Peyer's patch (tissue), 4 donors: ENCODE data around the gene ATP13A2. TPM values are rescaled to one million over a fixed set of nuclear protein-coding genes. Genes with fewer than 3 reads are reported as not detected.

Source experiments
- DNase-seq, 3 donors: peaks; one replicate each; pipeline ENCODE4 v3.0.0-alpha.2; 2017 to 2019
- H3K27ac ChIP-seq, 4 donors: fragments of 200-600 bp; sonication (generic); one replicate each; pipeline ENCODE4 v1.5.1; 2016 to 2019
- H3K27me3 ChIP-seq, 2 donors: fragments of 200-600 bp; sonication (generic); one replicate each; pipeline ENCODE4 v1.5.1; 2019
- H3K36me3 ChIP-seq, 3 donors: fragments of 200-600 bp; sonication (generic); one replicate each; pipeline ENCODE4 v1.5.1; 2016 to 2019
- H3K4me1 ChIP-seq, 4 donors: fragments of 200-600 bp; sonication (generic); one replicate each; pipeline ENCODE4 v1.5.1; 2016 to 2019
- H3K4me3 ChIP-seq, 4 donors: fragments of 200-600 bp; sonication (generic); 1 replicate in 3 of 4; 2 replicates in 1 of 4; pipeline ENCODE4 v1.5.1; 2016 to 2019; ENCODE audit warnings: mild to moderate bottlenecking in 1 of 4
- H3K9me3 ChIP-seq, 4 donors: fragments of 200-600 bp; sonication (generic); one replicate each; pipeline ENCODE4 v1.5.1; 2016 to 2019; ENCODE audit warnings: mild to moderate bottlenecking in 1 of 4
- POLR2A ChIP-seq, 2 donors: fragments of 450-650 bp; IDR thresholded peaks; one replicate each; pipeline ENCODE4 v1.5.1; 2017; ENCODE audit warnings: antibody characterized with exemption in 2 of 2, mild to moderate bottlenecking in 2 of 2, moderate library complexity in 2 of 2
- total RNA-seq, 4 donors: library from RNA; depleted of rRNA; stranded (reverse); fragments of >200 nt; gene quantifications; one replicate each; pipeline ENCODE4 v1.1.0, GENCODE V29; 2016
- TF ChIP-seq, protein P1 (sequence below), 6 experiments: fragments of 450-650 bp in 4 of 6; fragments of 200-600 bp in 2 of 6; sonication (generic) in 1 of 6; IDR thresholded peaks; one replicate each; pipeline ENCODE4 v1.5.1; 2017 to 2019; ENCODE audit warnings: antibody characterized with exemption in 6 of 6, mild to moderate bottlenecking in 3 of 6, moderate library complexity in 1 of 6

Gene ATP13A2
- total RNA-seq, 4 donors from 2014 or later = 20.6 to 58.0 (median 44.5) TPM

DNA sequence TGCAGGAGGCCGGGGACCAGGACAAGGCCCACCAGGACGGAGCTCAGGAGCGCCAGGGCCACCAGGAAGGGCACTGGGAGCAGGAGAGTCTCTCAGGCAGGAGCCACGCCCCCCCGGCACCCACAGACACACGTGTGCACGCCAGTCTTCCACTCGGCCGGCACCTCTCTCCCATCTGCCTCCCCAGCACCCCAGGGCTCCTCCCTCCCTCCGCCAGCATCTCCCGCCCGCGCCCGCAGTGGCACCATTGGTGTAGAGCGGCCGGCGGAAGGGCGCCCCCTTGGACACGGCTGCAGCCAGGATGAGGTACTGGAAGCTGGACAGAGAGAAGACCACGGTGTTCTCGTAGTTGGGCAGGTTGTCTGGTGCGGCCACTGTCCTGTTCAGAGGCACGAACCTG lies 25.2 kb downstream of the ATP13A2 start:
- H3K4me3 ChIP-seq = no peak overlapping the region
- H3K9me3 ChIP-seq = no peaks in the 10 kb centered on the region
- TF ChIP-seq, protein P1, sequence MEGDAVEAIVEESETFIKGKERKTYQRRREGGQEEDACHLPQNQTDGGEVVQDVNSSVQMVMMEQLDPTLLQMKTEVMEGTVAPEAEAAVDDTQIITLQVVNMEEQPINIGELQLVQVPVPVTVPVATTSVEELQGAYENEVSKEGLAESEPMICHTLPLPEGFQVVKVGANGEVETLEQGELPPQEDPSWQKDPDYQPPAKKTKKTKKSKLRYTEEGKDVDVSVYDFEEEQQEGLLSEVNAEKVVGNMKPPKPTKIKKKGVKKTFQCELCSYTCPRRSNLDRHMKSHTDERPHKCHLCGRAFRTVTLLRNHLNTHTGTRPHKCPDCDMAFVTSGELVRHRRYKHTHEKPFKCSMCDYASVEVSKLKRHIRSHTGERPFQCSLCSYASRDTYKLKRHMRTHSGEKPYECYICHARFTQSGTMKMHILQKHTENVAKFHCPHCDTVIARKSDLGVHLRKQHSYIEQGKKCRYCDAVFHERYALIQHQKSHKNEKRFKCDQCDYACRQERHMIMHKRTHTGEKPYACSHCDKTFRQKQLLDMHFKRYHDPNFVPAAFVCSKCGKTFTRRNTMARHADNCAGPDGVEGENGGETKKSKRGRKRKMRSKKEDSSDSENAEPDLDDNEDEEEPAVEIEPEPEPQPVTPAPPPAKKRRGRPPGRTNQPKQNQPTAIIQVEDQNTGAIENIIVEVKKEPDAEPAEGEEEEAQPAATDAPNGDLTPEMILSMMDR (IDR thresholded peaks at IDR 0.05) = no peak
- no peak for TF ChIP-seq POLR2A (IDR thresholded peaks at IDR 0.05)
- peaks cover 0 to 32% (median 0%) of the 10 kb centered on the region in 3 donors for H3K36me3 ChIP-seq
- no peaks in the 10 kb centered on the region for H3K4me1 ChIP-seq
- DNase-seq = no peak
- no peaks in the 10 kb centered on the region for H3K27me3 ChIP-seq
- no peak overlapping the region for H3K27ac ChIP-seq

DNA sequence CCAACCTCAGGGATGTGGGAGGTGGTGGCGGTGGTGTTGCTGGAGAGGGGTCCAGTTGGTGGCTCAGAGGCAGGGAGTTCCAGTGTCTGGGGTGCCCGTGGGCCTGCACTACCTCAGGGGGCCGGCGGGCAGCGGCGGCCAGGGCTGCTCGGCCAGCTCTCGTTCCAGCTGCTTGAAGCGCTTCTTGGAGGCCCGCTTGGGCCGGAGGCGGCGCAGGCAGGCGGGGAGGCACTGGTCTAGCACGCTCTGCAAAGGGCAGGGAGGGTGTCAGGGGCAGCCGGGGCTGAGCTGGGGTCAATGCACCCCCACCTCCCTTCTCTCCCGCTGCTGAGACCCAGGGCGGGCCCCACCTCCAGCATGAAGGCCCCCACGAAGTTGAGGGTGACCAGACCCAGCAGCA lies 25.6 kb downstream of the ATP13A2 start:
- no peak overlapping the region for H3K4me3 ChIP-seq
- H3K36me3 ChIP-seq = peaks cover 0 to 30% (median 0%) of the 10 kb centered on the region in 3 donors
- H3K27ac ChIP-seq = no peak overlapping the region
- no peak for DNase-seq
- no peaks in the 10 kb centered on the region for H3K27me3 ChIP-seq
- no peaks in the 10 kb centered on the region for H3K4me1 ChIP-seq
- TF ChIP-seq, protein P1 (IDR thresholded peaks at IDR 0.05) = no peak
- no peak for TF ChIP-seq POLR2A (IDR thresholded peaks at IDR 0.05)
- no peaks in the 10 kb centered on the region for H3K9me3 ChIP-seq

DNA sequence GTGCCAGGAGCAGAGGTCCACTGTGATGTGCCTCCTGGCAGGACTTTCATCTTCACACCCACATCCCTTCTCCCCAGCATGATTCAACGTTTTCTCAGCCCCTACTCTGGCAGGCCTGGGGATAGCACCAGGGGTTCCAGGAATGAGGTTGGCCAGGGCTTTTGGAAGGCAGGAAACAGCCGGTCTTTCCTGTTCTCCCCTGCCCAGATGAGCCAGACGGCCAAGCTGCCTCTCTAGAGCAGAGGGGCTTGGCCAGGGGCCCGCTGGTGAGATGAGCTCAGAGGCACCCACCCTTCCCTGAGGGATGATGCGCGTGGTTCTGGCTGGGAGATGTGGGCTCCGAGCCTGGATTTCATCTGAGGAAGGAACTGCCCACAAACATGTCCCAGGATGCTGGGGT lies 27.0 kb downstream of the ATP13A2 start:
- Histone ChIP-seq H3K27me3 (no peaks in the 10 kb centered on the region), H3K27ac (no peak overlapping the region), H3K9me3 (no peaks in the 10 kb centered on the region), H3K36me3 (peaks cover 0 to 25% (median 0%) of the 10 kb centered on the region in 3 donors), H3K4me1 (peaks cover 0 to 7% (median 0%) of the 10 kb centered on the region in 4 donors), H3K4me3 (no peak overlapping the region)
- TF ChIP-seq POLR2A (IDR thresholded peaks at IDR 0.05) = no peak
- TF ChIP-seq, protein P1 (IDR thresholded peaks at IDR 0.05) = no peak
- peak in 2 of 3 donors; percentile 17 to 61 for DNase-seq

DNA sequence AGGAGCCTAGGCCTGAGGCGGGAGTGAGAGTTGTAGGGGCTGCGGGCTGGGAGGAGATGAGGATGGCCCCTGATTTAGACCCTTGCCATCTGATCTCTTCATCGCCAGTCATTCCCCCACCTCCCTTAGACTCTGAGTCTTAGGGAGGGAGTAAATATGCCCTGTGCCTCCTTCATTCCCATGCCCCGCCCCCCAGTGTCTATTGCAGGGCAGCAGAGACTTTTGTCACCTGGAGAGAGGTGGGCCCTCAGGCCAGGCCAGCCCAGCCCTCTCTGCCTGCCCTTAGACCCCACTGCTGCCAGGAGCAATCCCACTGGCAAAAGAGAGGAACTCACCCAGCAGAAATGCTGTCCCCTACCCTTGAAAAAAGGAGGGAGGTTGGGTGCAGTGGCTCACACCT lies 28.1 kb downstream of the ATP13A2 start:
- Histone ChIP-seq H3K36me3 (peaks cover 0 to 21% (median 0%) of the 10 kb centered on the region in 3 donors), H3K27ac (no peak overlapping the region), H3K4me3 (no peak overlapping the region), H3K9me3 (no peaks in the 10 kb centered on the region), H3K27me3 (no peaks in the 10 kb centered on the region), H3K4me1 (peaks cover 0 to 16% (median 0%) of the 10 kb centered on the region in 4 donors)
- no peak for DNase-seq
- TF ChIP-seq POLR2A (IDR thresholded peaks at IDR 0.05) = no peak

DNA sequence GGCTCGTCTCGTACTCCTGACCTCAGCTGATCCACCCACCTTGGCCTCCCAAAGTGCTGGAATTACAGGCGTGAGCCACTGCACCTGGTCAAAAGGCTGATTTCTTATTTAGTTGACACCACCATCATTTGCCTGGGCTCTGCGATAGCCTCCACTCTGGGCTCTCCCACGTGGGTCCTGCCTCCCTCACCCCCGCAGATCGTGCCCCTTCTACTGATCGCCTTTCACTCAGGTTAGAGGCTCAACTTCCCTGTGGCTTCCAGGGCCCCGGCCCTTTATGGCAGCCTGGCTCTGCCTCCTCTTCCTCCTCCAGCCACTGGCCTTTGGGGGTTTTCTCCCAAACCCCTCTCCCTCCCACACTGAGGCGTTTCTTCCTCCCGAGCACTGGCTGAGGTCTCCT lies 28.8 kb downstream of the ATP13A2 start:
- no peak overlapping the region for H3K4me3 ChIP-seq
- H3K9me3 ChIP-seq = no peaks in the 10 kb centered on the region
- no peak overlapping the region for H3K27ac ChIP-seq
- TF ChIP-seq, protein P1 (IDR thresholded peaks at IDR 0.05) = no peak
- TF ChIP-seq POLR2A (IDR thresholded peaks at IDR 0.05) = no peak
- H3K4me1 ChIP-seq = peaks cover 0 to 23% (median 0%) of the 10 kb centered on the region in 4 donors
- no peak for DNase-seq
- H3K27me3 ChIP-seq = no peaks in the 10 kb centered on the region
- peaks cover 0 to 18% (median 0%) of the 10 kb centered on the region in 3 donors for H3K36me3 ChIP-seq

DNA sequence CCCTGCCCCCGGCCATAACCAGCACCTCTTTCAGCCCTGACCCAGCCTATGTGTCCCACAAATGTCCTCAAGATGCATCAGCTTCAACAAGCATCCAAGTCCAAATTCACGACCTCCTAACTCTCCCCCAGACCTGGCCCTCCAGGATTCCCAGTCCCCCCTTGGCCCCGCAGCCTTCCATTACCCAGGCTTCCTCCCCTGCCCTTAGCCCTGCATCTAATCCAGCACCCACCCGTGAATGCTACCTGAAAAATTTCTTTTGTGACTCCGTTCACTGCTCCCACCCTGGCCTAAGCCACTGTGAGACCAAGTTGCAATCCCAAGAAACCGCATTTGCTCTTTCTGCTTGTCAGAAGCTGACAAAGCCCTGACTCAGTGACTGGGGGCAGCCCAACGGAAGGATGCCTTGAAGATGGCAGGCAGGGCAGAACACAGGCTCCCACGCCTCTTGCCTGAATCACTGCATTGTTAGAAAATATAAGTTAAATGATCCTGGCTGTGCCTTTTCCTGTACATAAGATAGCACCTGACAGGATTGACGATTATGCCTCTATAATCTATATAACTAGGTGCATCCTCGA lies 30.4 kb downstream of the ATP13A2 start:
- Histone ChIP-seq H3K27ac (no peak overlapping the region), H3K27me3 (no peaks in the 10 kb centered on the region), H3K9me3 (no peaks in the 10 kb centered on the region), H3K4me3 (no peak overlapping the region), H3K4me1 (peaks cover 0 to 28% (median 0%) of the 10 kb centered on the region in 4 donors), H3K36me3 (peaks cover 0 to 4% (median 0%) of the 10 kb centered on the region in 3 donors)
- no peak for DNase-seq
- TF ChIP-seq, protein P1 (IDR thresholded peaks at IDR 0.05) = no peak
- no peak for TF ChIP-seq POLR2A (IDR thresholded peaks at IDR 0.05)
